NCI-H2227 treated with DMSO at 0.1 percent for 48 hours (cell line): ENCODE measurements around the gene MAJIN.

ENCODE experiments used
- DNase-seq: peaks from one replicate; lab custom pipeline; 2025; lab: John Stamatoyannopoulos, UW

MAJIN gene

GRCh38 chr11:64892411-64892831 lies 79.5 kb downstream of the MAJIN start:
- no peak for DNase-seq

GRCh38 chr11:64891880-64892279 lies 80.0 kb downstream of the MAJIN start:
- no peak for DNase-seq

- DNase-seq, result no peak
Observed at GRCh38 chr11:64891215-64891848, 80.6 kb downstream of the MAJIN start.

GRCh38 chr11:64890522-64890939 lies 81.4 kb downstream of the MAJIN start:
- no peak for DNase-seq

- DNase-seq, result no peak
Observed at GRCh38 chr11:64888729-64889511, 83.0 kb downstream of the MAJIN start.

GRCh38 chr11:64888406-64888728 lies 83.5 kb downstream of the MAJIN start:
- DNase-seq, result no peak
